Mammary epithelial cell (primary cell): ENCODE results near the gene STAB2.

ENCODE experiments used
- CTCF ChIP-seq, 2 donors: IDR thresholded peaks in 1 of 2; conservative IDR thresholded peaks in 1 of 2; 2 replicates each; pipeline ENCODE4 v1.5.1; 2011 to 2012; ENCODE audit warnings: inconsistent platforms in 2 of 2, low read length in 2 of 2, mild to moderate bottlenecking in 2 of 2, control low read depth in 1 of 2, low read depth in 1 of 2; ENCODE audit not compliant: insufficient read depth in 1 of 2; ENCODE audit errors: extremely low read depth in 1 of 2
- EZH2 ChIP-seq: IDR thresholded peaks from 2 replicates; pipeline ENCODE4 v1.6.1; 2012; ENCODE audit warnings: low read length, inconsistent platforms, borderline replicate concordance

GRCh38 chr12:103558879-103559278 is 28.2 kb upstream of the STAB2 start:
- no peak for TF ChIP-seq CTCF (conservative IDR thresholded peaks at IDR 0.05 in 1 of 2, IDR thresholded peaks at IDR 0.05 in 1 of 2; ENCODE audit: extremely low read depth in 1 of 2, insufficient read depth in 1 of 2, low read depth in 1 of 2, low read length in 2 of 2)
- TF ChIP-seq EZH2, result no peak
